H4 (cell line): ENCODE measurements around the gene CLCN3. TPM values are rescaled to one million over a fixed set of nuclear protein-coding genes. Genes with fewer than 3 reads are reported as not detected.
"Not testable (repeated sequence)": the region's sequence is repeated elsewhere in the genome, so short reads cannot be mapped to it uniquely, and the experiment has no call there.

Experiments
- DNase-seq: peaks from one replicate; pipeline ENCODE4 v3.0.0-alpha.2; 2015; ENCODE audit warnings: low spot score
- total RNA-seq: library from RNA; depleted of rRNA; stranded (reverse); fragments of >200 nt; shearing (Covaris generic); gene quantifications from 2 replicates; pipeline ENCODE4 v1.2.3, GENCODE V29; 2014

Gene CLCN3
- total RNA-seq, 1 experiment from 2014 or later: 23.8 TPM

GRCh38 chr4:169655401-169655800, 35.0 kb downstream of the CLCN3 start:
- DNase-seq: no peak

DNA sequence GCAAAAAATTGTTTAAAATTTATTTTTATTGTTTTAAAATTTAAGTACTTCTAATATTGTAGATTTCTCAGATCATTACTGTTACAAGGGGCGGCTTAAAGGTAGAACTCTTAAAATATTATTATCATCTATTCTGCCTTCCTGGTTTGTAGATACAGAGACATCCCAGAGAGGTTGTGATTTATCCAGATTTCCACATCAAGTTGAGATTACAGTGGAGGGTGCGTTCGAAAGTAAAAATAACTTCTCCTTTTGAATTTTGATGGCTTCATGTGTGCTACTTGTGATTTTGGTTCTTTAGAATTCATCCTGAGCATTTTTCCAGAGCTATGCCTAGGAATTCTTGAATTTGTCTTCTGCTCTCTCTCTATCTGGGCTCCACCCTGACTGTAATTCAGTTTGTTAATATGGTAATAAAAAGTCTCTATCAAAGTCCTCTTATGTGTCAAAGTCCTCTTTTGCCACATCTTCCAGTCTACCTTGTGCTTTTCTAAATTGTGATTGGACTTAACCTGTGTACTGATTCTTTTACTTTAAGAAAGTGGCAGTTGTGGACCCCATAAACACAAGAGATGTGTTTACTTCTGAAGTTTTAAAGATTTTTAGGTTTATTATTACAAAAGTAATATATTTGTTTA, 37.2 kb downstream of the CLCN3 start:
- no peak for DNase-seq

DNA sequence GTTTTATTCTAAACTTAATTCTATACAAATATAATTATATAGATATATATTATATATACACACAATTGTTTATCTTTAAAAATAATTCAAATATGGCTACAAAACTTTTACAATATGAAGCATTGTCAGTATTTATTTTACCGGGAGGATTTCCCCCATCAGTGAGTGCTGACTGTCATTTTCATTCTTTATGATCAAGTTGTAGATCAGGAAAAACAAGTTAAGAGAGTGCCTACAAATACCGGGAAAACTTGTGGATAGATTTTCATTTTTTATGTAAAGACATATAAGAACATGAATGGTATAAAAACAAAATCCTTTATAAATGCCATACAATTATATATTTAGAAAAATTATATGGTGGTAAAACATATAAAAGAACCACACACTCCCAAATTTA, 37.8 kb downstream of the CLCN3 start:
- no peak for DNase-seq

- DNase-seq: peak; percentile 4
These were observed 38.8 kb downstream of the CLCN3 start for GRCh38 chr4:169658975-169659715.

DNA sequence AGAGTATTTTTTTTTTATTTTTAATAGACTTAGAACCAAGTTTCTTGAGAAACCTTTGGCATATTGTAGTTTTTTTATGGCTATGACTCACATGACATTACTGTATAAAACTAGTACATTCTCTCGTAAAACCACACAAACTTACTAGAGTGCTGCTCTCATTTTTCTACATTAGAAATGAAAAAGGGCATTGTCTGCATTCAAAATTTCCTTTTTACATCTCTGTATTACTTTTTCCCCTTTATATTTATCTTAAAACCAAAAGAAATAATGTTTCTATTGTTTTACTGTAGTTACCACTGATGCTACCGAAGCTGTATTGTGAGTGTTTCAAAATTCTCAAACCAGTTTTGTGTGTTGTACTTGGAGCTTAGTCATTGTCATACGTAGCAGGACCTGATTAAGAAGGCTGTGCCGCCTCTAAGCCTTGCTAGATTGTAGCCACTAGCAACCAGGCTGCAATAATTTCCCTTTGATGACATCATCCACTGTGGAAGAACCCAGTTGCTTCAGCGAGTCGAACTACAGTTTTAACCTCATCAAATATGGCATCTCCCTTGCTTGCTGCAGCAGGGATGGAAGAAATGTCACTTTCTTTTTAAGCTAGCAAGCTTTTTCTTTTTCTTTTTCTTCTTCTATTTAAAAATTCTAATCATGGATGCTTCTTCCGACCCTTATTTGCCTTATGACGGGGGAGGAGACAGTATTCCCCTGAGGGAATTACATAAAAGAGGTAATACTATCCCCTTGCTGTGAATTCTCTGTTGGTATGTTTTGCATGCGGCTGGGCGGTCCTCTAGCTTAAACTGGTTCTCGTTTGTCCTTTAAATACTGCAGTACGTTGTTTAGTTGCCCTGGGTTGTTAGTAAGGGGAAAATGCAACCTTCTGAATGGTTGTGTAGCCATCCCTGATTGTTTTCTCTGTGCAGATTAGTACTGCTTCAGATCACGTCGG, 39.6 kb downstream of the CLCN3 start:
- DNase-seq: peak; percentile 99

DNA sequence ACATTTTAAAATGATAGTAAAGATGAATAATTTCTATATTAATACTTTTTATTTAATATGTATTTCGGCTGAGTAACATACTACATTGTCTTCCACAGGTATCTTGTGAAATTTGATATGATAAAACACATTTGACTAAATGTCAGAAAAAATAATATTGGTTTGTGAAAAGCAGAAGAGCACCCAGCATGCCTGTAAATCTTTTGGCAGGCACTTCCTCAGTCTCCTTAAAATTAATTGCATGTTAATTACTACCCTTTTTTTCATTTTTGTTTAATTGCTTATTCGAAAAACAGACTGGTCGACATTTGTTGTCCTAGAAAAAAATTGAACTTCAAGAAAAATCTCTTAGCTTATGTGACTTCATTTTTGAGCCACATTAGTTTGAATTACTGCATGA, 40.6 kb downstream of the CLCN3 start:
- DNase-seq: no peak

GRCh38 chr4:169661761-169662160, 41.4 kb downstream of the CLCN3 start:
- no peak for DNase-seq

DNA sequence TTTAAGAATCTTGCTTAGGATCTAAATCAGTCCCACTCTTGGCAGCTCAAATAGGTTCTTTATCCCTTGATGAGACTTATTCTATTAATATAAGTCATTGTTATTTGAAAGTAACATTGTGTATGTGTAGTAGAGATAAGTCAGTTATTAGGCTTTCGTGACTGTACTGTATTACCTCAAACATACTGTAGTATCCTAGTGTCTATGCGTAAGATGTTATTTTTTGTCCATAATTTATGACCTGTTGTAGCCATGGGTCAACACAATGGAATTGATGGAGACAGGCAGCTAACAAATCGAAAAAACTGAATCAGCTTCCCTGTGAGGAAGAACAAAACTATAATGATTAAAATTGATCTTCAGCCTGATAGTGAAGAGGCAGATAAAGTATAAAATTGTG, 41.8 kb downstream of the CLCN3 start:
- no peak for DNase-seq

- DNase-seq: no peak
These were observed 43.0 kb downstream of the CLCN3 start for GRCh38 chr4:169663402-169663801.

GRCh38 chr4:169663831-169664230, 43.5 kb downstream of the CLCN3 start:
- DNase-seq: no peak

DNA sequence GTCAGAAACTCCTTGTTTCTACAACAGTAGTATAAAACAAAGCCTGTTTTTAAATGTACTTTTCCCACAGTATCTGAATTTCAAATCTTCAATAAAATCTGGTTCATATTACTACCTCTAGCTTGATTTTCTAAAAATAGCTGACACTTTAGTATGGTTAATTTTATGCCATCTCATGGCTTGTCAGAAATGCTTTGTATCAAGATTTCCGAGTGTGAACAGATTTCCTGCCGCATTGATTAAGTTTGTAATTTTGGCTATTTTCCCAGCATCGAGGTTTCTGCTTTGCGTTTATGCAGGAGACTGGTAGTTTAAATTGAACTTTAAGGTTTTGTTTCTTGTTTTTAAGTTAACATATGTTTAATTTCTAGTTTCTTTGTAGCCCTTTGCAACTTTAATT, 44.2 kb downstream of the CLCN3 start:
- DNase-seq: no peak

- DNase-seq: no peak
These were observed 44.8 kb downstream of the CLCN3 start for GRCh38 chr4:169665046-169665737.

DNA sequence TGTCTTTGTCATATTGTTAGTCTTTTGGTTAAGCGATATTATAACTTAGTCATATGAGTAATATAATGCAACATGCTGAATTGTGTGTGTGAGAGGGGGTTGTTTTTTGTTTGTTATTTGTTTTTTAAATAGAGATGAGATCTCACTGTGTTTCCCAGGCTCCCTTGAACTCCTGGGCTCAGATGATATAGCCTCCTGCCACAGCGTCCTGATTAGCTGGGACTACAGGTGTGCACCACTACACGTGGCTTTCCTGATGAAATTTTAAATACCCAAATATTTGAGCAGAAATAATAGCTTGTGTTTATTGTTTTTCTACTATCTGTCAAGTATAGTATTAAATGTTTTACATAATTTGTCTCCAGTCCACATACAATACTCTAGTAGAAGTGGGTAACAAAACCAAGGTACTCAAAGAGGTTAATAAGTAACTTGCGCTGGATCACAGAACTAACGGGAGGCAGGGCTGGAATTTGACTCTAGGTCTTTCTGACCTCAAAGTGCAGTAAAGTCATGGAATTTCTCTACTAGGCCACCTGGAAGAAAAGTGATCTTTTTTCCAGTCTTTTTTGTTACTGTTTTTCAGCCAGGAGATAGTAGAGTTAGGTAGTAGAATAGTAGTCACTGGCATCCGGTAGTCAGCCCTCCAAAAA, 47.8 kb downstream of the CLCN3 start:
- DNase-seq: no peak

DNA sequence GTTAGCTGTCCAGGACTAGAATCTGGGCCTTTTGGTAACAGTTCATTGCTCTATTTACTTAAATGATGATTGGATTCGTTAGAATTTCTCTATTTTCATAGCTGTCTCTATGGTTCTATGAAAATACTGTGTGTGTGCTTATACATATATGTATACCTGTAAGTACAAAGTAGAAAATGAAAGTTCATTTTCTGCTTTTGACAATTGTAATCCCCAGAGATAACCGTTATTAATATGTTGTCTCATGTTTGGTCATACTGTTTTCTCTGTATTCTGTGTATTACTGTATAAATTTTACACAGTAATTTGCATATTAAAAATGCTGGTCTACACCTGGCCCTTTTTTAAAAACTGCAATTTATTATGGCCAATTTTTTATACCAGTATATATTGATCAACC, 55.4 kb downstream of the CLCN3 start:
- no peak for DNase-seq

DNA sequence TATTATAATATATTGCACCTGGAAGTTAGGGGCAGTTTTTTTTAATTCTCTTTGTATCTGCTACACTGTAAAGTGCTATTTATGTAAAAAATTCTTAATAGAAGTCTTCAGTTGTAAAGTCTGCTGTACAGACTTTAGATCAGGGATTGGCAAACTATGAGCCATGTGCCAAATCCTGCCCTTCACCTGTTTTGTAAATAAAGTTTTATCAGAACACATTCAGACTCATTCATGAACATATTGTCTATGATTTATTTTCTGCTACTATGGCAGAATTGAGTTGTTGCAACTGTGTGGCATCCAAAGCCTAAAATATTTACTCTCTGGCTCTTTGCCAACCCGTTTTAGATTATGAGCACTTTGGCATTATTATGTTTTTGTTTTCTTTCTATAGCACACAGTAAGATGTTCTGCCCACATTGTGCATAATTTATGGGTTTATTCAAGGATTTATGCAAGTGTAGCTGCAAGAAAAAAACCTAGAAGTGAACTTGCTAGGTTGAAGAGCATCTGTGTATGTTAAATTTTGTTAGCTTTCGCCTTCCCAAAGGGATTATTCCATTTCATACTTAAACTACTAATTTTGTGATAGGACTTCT, 56.9 kb downstream of the CLCN3 start:
- no peak for DNase-seq

DNA sequence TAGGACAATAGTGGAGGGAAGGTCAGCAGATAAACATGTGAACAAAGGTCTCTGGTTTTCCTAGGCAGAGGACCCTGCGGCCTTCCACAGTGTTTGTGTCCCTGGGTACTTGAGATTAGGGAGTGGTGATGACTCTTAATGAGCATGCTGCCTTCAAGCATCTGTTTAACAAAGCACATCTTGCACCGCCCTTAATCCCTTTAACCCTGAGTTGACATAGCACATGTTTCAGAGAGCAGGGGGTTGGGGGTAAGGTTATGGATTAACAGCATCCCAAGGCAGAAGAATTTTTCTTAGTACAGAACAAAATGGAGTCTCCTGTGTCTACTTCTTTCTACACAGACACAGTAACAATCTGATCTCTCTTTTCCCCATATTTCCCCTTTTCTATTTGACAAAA, 58.1 kb downstream of the CLCN3 start:
- DNase-seq: not testable (repeated sequence)

DNA sequence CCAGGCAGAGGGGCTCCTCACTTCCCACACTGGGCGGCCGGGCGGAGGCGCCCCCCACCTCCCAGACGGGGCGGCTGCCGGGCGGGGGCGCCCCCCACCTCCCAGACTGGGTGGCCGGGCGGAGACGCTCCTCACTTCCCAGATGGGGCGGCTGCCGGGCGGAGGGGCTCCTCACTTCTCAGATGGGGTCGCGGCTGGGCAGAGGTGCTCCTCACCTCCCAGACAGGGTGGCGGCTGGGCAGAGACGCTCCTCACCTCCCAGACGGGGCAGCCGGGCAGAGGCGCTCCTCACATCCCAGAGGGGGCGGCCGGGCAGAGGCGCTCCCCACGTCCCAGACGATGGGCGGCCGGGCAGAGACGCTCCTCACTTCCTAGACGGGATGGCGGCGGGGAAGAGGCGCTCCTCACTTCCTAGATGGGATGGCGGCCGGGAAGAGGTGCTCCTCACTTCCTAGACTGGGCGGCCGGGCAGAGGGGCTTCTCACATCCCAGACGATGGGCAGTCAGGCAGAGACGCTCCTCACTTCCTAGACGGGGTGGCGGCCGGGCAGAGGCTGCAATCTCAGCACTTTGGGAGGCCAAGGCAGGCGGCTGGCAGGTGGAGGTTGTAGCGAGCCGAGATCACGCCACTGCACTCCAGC, 58.7 kb downstream of the CLCN3 start:
- DNase-seq: not testable (repeated sequence)

- no peak for DNase-seq
These were observed 62.1 kb downstream of the CLCN3 start for GRCh38 chr4:169682372-169683047.

DNA sequence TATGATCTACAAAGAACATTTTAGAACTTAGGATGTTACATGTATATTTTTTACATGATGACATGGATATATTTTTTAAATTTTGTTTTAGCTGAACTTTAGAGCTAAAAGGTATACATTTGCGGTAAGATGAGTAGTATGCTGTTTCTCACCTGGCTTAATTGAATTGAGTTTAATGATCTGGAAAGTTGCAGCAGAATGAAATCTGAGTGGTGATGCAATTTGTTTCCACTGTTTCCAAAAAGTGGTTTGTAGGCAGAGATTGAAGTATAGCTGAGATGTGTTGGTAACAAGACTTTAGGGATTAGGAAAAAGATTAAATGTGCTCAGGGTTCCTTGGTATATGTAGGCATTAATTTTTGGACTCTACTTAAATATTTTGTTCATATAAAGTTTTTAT, 69.3 kb downstream of the CLCN3 start:
- no peak for DNase-seq

GRCh38 chr4:169690787-169691186, 70.4 kb downstream of the CLCN3 start:
- DNase-seq: no peak
